OCI-LY7 (cell line): ENCODE results near the gene ANKRD7. TPM values are rescaled to one million over a fixed set of nuclear protein-coding genes. Genes with fewer than 3 reads are reported as not detected.

Experiments
- BruUV-seq: library from RNA; stranded (reverse); fragments of 400-500 nt; replicated peaks from 2 replicates; lab custom pipeline; 2021; lab: Mats Ljungman, UMichigan
- CTCF ChIA-PET: fragments of 300-600 bp; sonication (Branson Sonifier 250); formaldehyde crosslinking; loops from one replicate; lab custom pipeline; 2022; ENCODE audit warnings: antibody characterized with exemption; ENCODE audit not compliant: unreplicated experiment; lab: Charles Lee
- POLR2A ChIA-PET: fragments of 300-600 bp; sonication (Branson Sonifier 250); formaldehyde crosslinking; loops from one replicate; lab custom pipeline; 2022; ENCODE audit warnings: antibody characterized with exemption; lab: Charles Lee
- DNase-seq: peaks from one replicate; pipeline ENCODE4 v3.0.0-alpha.2; 2015; ENCODE audit warnings: low spot score
- H2AFZ ChIP-seq: fragments of 200-600 bp; sonication (generic), shearing (Covaris generic); 2 replicates; pipeline ENCODE4 v1.6.1; 2014; ENCODE audit warnings: mild to moderate bottlenecking, antibody characterized with exemption, low read length, moderate library complexity
- H3K27ac ChIP-seq: fragments of 200-600 bp; sonication (generic); 2 replicates; pipeline ENCODE4 v1.5.1; 2014; ENCODE audit warnings: mixed run types, low read depth, mild to moderate bottlenecking, moderate library complexity, low read length, inconsistent platforms; ENCODE audit not compliant: poor library complexity, severe bottlenecking
- H3K36me3 ChIP-seq: fragments of 200-600 bp; sonication (generic); 2 replicates; pipeline ENCODE4 v1.6.1; 2014; ENCODE audit warnings: mild to moderate bottlenecking, antibody characterized with exemption, low read length, moderate library complexity, mixed read lengths; ENCODE audit not compliant: insufficient read depth
- H3K4me1 ChIP-seq: fragments of 200-600 bp; sonication (generic); 2 replicates; pipeline ENCODE4 v1.5.1; 2014; ENCODE audit warnings: mild to moderate bottlenecking, low read length; ENCODE audit not compliant: insufficient read depth, poor library complexity, severe bottlenecking
- H3K4me2 ChIP-seq: fragments of 200-600 bp; sonication (generic); 2 replicates; pipeline ENCODE4 v1.6.1; 2014; ENCODE audit warnings: mild to moderate bottlenecking, low read length
- H3K4me3 ChIP-seq: fragments of 200-600 bp; sonication (generic); 2 replicates; pipeline ENCODE4 v1.5.1; 2014; ENCODE audit warnings: mild to moderate bottlenecking, low read depth, low read length; ENCODE audit not compliant: poor library complexity, severe bottlenecking
- H3K79me2 ChIP-seq: fragments of 200-600 bp; sonication (generic); 2 replicates; pipeline ENCODE4 v1.6.1; 2016; ENCODE audit warnings: low read depth, mild to moderate bottlenecking, low read length, moderate library complexity, mixed read lengths; ENCODE audit not compliant: insufficient read depth
- H3K9me2 ChIP-seq: fragments of 200-600 bp; sonication (generic); 2 replicates; pipeline ENCODE4 v1.6.1; 2016; ENCODE audit warnings: mild to moderate bottlenecking, low read length, mixed read lengths; ENCODE audit not compliant: insufficient read depth
- H3K9me3 ChIP-seq: fragments of 200-600 bp; sonication (generic); 2 replicates; pipeline ENCODE4 v1.6.1; 2014; ENCODE audit warnings: mild to moderate bottlenecking, mixed run types, low read length, mixed read lengths
- H4K20me1 ChIP-seq: fragments of 200-600 bp; sonication (generic); 2 replicates; pipeline ENCODE4 v1.6.1; 2014; ENCODE audit warnings: mild to moderate bottlenecking, antibody characterized with exemption, low read length, moderate library complexity, mixed read lengths; ENCODE audit not compliant: insufficient read depth
- CTCF ChIP-seq: fragments of 200-600 bp; sonication (generic); conservative IDR thresholded peaks from 2 replicates; pipeline ENCODE4 v1.5.1; 2014; ENCODE audit warnings: mild to moderate bottlenecking, antibody characterized with exemption, low read length, moderate library complexity, mixed read lengths
- EZH2phosphoT487 ChIP-seq: fragments of 200-600 bp; sonication (generic); IDR thresholded peaks from 2 replicates; pipeline ENCODE4 v1.6.1; 2018; ENCODE audit warnings: low read depth, borderline replicate concordance, mild to moderate bottlenecking, mixed run types, antibody characterized with exemption, low read length, moderate library complexity, mixed read lengths
- intact Hi-C: fragments of 100-400 bp; cut with micrococcal nuclease; formaldehyde crosslinking; loops from one replicate; pipeline ENCODE4 v1.10.0; 2022; ENCODE audit not compliant: unreplicated experiment
- total RNA-seq, 2 experiments: library from RNA; depleted of rRNA in 1 of 2; stranded (reverse); fragments of >200 nt in 1 of 2; shearing (Covaris generic) in 1 of 2; gene quantifications; 2 replicates each; pipeline ENCODE4 v1.2.3, GENCODE V29; 2014 to 2022

The ANKRD7 gene
- total RNA-seq, 2 experiments from 2014 or later = 0.38 to 2.3 TPM

- peak overlapping the region; percentile 66 for H3K4me3 ChIP-seq
- intact Hi-C loops = no loop called here
- peak; percentile 86 for DNase-seq
- ChIA-PET CTCF (no interaction called here), POLR2A (interaction anchor here (0.6 to 0.7 kb wide), 4 partner anchors 7 to 54 kb away, joined by 3 to 5 read pairs (median 3); no protein-coding TSS in a partner anchor)
- TF ChIP-seq EZH2phosphoT487 = no peak
- no peak for TF ChIP-seq CTCF
- H4K20me1 ChIP-seq = no peaks in the 10 kb centered on the region
- H3K4me2 ChIP-seq = peak overlapping the region; percentile 77
- no TSS peak for BruUV-seq
- no peaks in the 10 kb centered on the region for H3K9me3 ChIP-seq
- H3K36me3 ChIP-seq = no peaks in the 10 kb centered on the region
- no peaks in the 10 kb centered on the region for H3K79me2 ChIP-seq
- peak overlapping the region; percentile 94 for H2AFZ ChIP-seq
- H3K4me1 ChIP-seq = peaks cover 4% of the 10 kb centered on the region
- H3K27ac ChIP-seq = no peak overlapping the region
- no peaks in the 10 kb centered on the region for H3K9me2 ChIP-seq
Observed at GRCh38 chr7:118214051-118214832, 10.3 kb upstream of the ANKRD7 start.

- TF ChIP-seq EZH2phosphoT487 = no peak
- no peak for TF ChIP-seq CTCF
- H3K36me3 ChIP-seq = no peaks in the 10 kb centered on the region
- H3K4me1 ChIP-seq = peaks cover 4% of the 10 kb centered on the region
- no peaks in the 10 kb centered on the region for H3K9me2 ChIP-seq
- ChIA-PET POLR2A (interaction anchor here (0.6 to 0.7 kb wide), 3 partner anchors 8 to 53 kb away, joined by 3 to 5 read pairs (median 3); no protein-coding TSS in a partner anchor), CTCF (no interaction called here)
- intact Hi-C loops = no loop called here
- H3K4me3 ChIP-seq = peak overlapping the region; percentile 66
- H3K27ac ChIP-seq = no peak overlapping the region
- H3K4me2 ChIP-seq = peak overlapping the region; percentile 77
- H3K79me2 ChIP-seq = no peaks in the 10 kb centered on the region
- H2AFZ ChIP-seq = peak overlapping the region; percentile 94
- no peak for DNase-seq
- H3K9me3 ChIP-seq = no peaks in the 10 kb centered on the region
- H4K20me1 ChIP-seq = no peaks in the 10 kb centered on the region
- no TSS peak for BruUV-seq
Observed at GRCh38 chr7:118214833-118215182, 9.7 kb upstream of the ANKRD7 start.

- Histone ChIP-seq H3K36me3 (no peaks in the 10 kb centered on the region), H4K20me1 (no peaks in the 10 kb centered on the region), H3K4me2 (no peak overlapping the region), H3K9me3 (no peaks in the 10 kb centered on the region), H3K79me2 (no peaks in the 10 kb centered on the region), H3K4me1 (peaks cover 4% of the 10 kb centered on the region), H3K9me2 (no peaks in the 10 kb centered on the region), H3K4me3 (no peak overlapping the region), H2AFZ (no peak overlapping the region), H3K27ac (no peak overlapping the region)
- ChIA-PET CTCF (no interaction called here), POLR2A (interaction anchor here (0.7 kb wide), 1 partner anchor 9 kb away, joined by 3 read pairs; no protein-coding TSS in a partner anchor)
- TF ChIP-seq EZH2phosphoT487 (no peak), CTCF (no peak)
- BruUV-seq = no TSS peak
- no peak for DNase-seq
- intact Hi-C loops = no loop called here
Observed at GRCh38 chr7:118217210-118217619, 7.3 kb upstream of the ANKRD7 start.
